GM15510 (cell line): ENCODE measurements around the gene PRKAR1B.

Source experiments
- POLR2A ChIP-seq: IDR thresholded peaks from 3 replicates; pipeline ENCODE4 v1.6.1; 2011; ENCODE audit warnings: borderline replicate concordance; ENCODE audit not compliant: insufficient read length; ENCODE audit errors: extremely low read depth

The PRKAR1B gene

DNA sequence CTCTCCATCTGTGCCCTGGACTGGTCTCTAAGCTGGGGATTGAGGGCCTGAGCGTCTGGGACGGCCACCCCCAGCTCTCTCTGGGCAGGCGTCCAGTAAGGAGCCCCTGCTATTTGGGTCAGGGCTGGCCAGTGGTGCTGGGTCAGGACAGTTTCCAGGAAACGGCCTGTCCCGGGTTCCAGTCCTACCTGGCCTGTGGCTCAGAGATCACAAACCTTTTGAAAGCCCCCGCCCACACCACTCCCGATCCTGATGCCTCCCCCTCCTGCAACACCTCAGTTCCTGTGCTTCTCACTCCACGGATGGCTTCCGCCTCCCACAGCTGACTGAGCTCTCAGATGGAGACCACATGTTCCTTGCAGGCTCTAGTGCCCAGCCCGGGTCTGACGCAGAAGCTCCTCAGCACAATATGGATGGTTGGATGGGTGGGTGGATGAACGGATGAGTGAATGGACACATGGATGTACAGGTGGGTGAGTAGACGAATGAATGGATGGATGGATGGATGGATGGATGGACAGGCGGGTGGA lies 115.7 kb downstream of the PRKAR1B start:
- TF ChIP-seq POLR2A, result no peak

- TF ChIP-seq POLR2A, result no peak
Observed at GRCh38 chr7:610531-611280, 116.4 kb downstream of the PRKAR1B start.

DNA sequence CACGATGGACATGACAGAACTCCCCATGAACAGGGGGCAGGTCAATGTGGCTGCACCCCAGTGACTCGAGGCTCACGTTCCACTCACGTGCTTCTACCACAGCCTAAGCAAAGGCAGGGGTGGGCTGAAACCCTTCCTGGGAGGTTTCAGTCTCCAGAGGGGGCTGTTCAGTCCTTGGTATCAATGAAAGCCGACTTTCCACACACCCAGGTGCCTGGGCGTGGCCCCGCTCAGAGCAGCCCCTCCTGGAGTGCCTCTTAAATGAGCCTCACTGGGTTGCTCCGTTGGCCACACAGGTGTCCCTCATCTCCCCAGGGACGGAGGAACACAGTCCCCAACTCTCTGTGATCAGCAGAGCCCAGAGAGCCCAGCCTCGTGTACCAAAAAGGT lies 116.9 kb downstream of the PRKAR1B start:
- no peak for TF ChIP-seq POLR2A

DNA sequence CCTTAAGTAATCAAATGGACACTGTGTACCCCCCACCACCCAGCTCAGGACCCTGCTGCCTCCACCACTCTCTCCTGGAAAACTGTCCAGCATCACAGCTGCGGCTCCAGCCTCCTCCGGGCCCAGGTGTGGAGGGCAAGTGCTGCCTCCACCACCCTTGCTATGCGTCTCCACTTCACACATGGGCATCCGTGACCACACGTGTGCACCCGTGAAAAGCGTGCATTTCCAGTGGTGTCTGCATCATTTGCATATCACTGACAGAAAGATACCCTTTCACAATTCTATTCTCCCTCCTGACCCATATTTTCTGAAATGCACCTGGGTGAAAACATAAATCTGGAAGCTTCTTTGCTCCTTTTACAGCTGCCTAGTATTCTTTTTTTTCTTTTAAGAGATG lies 117.7 kb downstream of the PRKAR1B start:
- no peak for TF ChIP-seq POLR2A

DNA sequence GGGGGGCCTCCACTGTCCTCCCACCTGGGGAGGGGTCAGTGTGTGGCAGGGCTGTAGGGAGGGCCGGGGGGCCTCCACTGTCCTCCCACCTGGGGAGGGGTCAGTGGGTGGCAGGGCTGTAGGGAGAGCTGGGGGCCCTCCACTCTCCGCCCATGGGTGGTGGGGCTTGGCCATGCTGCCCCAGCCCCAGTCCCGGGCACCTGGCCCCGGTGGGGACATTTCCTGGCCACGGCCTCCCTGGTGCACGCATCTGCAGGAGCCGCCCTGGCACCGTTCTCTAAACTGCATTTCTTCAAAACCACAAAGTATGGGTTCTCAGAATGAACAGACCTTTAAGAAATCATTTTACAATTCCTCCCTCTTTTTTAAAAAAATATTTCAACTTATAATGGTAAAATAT lies 118.1 kb downstream of the PRKAR1B start:
- TF ChIP-seq POLR2A, result no peak

- TF ChIP-seq POLR2A, result no peak
Observed at GRCh38 chr7:608361-608760, 118.7 kb downstream of the PRKAR1B start.

DNA sequence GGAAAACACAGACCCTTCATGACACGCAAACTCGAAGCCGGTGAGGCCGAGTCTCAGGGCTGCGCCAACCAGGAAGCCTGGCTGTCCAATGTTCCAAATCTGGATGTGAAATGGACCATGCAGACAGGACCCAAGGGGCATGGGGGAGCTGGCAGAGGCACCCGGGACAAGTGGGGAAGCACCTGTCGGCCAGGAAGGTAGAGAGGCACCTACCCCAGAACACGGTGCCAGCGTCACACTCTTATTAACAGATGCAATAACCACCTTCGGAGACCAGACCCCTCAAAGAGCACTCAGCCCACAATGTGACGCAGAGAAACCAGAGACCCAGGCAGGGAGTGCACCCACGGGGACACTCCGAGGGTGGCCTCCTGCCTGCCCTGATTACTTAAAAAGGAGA lies 119.1 kb downstream of the PRKAR1B start:
- no peak for TF ChIP-seq POLR2A

- TF ChIP-seq POLR2A, result no peak
Observed at GRCh38 chr7:605661-606450, 121.2 kb downstream of the PRKAR1B start.

- no peak for TF ChIP-seq POLR2A
Observed at GRCh38 chr7:604884-605531, 122.1 kb downstream of the PRKAR1B start.

DNA sequence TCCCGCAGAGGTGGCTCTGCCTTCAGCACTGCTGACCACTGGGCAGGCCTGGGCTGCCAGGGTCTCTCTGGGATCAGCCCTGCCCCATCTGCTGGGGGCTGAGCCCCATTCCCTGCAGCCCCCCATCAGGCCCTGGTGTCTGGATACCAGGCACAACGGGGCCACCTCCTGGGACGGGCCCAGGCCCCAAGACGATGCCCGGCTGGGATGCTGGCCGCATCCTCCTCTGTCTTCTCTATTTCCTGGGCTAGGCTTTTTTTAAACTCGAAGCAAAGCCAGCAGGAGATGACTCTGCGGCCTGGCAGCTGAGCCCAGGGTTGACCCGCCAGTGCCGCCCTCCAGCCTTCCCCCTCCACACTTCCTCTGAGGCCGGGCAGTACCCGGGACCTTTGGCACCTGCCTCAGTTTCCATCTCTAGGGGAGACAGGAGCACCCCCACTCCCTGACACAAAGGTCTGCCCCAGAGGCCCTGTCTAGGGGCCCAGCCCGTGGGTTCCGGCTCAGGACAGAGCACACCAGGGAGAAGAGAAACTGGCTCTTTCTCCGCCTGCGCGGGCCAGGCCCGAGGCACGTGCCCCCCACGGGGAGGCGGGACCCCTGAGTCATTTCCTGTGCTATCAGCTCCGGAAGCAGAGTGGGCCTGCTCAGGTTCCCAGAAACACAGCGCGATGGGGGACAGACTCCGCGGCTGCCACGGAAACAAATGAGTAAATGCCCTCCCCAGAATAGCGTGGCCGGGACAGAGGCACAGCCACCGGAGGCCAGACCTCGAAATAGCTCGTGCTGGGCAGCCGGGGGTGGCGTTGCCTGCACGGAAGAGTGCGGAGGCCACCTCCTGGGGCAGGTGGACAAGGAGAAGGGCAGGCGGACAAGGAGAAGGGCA lies 122.8 kb downstream of the PRKAR1B start:
- TF ChIP-seq POLR2A, result peak; percentile 74

GRCh38 chr7:603152-603951 lies 123.7 kb downstream of the PRKAR1B start:
- no peak for TF ChIP-seq POLR2A

DNA sequence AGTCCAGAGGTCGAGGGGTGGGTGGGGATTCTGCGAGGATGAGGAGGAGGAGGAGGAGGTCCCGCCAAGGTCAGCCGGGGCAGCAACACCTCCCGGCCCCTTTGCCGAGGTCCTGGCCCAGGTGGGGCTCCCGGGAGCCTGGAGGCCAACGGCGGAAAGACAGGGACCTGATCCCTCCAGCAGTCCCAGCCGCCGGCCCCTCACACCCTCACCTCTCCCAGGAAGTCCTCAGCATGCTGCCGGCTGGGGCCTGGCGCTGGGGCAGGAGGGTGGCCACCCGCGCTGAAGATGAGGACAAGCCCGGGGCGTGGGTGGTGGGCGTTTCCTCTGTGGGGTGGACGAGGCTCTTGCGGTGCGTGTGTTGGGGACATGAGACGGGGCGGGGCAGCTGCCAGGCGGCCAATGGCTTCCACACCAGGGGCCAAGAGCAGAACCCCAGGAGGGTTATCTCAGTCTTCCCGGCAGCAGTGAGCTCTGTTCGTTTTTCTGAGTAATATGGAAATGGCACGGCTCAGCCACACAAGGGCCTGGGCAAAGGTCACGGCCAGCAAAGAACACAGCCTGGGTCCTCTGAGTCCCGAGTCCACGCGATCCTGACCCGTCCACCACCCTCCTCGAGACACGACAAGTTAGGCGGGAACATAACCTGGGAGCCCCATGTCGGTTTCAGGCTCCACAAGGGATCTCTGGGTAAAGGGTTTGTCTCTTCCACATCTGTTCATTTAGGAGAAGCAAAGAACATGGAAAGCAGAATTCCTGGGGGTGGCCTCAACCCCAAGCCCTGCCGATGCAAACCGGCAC lies 124.5 kb downstream of the PRKAR1B start:
- peak; percentile 63 for TF ChIP-seq POLR2A
